Central memory CD4-positive, alpha-beta T cell (primary cell): ENCODE results near the gene TREH.
"Not testable (repeated sequence)": the region's sequence is repeated elsewhere in the genome, so short reads cannot be mapped to it uniquely, and the experiment has no call there.

ENCODE experiments used
- DNase-seq: peaks from one replicate; pipeline ENCODE4 v3.0.0; 2022

The TREH gene

DNA sequence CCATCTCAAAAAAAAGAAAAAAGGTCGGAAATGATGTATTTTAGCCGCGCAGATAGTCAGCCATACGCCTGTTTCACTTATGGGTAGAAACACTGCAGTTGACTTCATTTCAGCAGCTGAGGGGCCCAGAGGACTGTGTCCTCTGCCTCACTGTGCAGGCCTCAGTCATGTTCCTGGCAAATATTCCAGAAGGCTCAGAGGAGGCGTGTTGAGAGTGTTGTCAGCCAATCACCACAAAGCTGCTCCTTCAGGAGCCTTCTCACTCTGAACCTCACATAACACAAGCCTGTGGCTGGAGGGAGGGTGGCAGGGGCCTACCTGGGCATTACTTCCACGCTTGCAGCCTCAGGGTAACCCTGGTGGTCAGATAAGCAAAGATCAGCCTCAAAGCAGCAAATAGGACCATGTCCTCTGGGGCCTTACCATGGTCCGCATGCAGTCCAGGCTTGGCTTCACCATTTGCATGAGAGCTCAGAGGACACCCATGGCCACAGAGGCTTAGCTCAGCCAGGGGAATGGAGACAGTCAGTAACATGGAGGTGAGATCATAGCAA lies 17.3 kb upstream of the TREH start:
- DNase-seq: no peak

DNA sequence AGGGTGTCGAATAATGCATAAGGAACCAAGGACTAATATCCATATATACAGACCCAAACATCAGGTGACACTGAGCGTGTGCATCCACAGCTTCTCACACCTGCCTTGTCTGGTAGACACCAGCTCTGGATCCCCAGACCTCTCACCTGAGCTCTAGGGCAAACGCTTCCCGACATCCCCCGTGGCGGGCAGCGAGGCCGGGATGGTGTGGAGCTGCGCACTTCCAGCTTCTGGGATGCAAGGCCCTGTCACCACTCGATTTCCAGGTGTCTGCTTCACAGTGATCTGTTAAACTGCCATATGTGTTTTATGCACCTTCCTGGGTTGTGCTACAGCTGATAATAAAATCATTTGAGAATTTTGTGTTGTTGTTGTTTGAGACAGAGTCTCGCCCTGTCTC lies 15.3 kb upstream of the TREH start:
- no peak for DNase-seq

DNA sequence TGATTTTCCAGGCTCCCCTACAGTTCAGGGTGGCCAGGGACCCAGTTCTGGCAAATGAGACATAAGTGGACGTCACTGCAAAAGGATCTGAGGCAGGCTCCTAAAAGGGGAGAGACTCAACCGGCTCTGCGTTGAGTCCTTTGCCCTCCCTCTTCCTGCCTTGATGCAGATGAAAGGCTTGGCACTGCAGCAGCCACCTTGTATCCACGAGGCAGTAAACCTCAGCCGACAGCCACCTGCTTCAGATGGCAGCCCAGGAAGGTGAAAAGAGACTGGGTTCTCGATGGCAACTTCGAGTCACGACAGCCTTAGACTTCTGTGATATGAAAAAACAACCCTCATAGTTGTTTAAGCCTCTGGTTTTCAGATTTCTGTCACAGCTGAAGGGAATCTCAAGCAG lies 14.7 kb upstream of the TREH start:
- no peak for DNase-seq

DNA sequence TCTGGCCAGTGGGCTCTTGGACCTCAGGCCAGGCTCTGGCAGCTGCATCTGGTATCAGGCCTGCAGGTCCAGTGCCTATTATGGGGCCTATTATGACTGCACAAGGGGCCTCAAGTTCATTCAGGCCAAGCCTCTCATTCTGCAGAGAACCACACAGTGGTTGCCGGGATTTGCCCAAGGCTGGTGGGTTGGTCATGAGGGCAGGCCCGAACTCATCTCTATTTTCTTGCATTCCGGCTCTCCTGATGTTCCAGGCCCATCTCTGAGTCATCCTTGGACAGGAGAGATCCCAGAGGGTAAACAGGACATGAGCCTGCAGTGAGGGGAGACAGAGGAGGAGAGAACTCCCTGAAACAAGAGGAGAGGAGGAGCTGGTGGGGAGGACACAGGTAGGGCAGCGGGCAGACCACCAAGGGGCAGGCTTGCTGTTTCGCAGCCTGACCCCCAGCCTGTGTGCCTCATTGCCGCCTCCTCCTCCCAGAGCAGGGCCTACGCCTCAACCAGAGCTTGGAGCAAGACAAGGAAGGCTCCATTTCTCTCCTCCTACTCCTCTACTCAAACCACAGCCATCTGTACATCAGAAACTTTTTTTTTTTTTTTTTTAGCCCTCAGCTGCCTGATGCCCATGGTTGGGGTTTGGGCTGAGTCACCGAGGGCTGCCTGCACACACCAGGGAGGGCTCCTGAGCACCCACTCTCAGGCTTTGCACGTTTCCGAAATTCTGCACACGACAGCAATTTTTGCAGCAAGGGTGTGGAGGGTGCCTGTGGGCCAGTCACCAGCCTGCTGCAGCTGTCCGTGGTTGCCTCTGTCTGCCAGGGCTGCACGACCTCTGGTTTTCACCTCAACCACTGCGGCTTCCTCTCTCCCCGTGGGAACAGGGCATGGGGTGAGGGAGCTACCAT lies 12.7 kb upstream of the TREH start:
- peak; percentile 71 for DNase-seq

DNA sequence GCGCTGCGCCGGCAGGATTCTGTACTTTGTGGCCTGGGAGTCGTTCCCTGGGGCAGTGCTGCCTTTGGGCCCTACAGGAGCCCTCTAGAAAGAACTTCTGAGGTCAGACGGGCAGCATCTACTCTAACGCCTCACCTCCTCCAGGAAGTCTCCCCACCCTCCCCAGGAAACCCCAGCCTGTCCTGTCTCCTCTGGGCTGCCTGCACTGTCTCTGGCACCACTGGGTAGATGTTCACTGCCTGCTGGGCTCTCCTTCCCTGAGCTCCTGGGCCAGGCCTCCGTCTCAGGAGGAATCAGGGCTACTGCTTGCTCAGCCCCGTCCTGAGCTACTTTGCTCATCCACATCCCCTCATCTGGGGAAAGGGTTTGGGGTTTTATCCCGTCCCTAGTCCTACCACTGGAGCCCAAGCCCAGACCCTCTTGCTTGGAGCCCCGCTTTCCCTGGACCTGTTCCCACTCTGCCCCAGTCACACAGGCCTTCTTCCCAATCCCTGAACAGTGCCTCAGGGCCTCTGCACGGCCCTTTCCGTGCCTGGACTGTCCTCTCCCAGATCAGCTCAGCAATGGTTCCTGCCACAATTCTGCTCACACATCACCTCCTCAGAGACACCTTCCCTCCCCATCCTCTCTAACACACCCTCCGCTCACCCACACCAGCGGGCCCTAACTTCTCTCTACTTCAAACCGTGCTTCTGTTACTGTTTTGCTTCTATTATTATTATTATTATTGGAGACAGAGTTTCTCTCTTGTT lies 11.3 kb upstream of the TREH start:
- DNase-seq: no peak

DNA sequence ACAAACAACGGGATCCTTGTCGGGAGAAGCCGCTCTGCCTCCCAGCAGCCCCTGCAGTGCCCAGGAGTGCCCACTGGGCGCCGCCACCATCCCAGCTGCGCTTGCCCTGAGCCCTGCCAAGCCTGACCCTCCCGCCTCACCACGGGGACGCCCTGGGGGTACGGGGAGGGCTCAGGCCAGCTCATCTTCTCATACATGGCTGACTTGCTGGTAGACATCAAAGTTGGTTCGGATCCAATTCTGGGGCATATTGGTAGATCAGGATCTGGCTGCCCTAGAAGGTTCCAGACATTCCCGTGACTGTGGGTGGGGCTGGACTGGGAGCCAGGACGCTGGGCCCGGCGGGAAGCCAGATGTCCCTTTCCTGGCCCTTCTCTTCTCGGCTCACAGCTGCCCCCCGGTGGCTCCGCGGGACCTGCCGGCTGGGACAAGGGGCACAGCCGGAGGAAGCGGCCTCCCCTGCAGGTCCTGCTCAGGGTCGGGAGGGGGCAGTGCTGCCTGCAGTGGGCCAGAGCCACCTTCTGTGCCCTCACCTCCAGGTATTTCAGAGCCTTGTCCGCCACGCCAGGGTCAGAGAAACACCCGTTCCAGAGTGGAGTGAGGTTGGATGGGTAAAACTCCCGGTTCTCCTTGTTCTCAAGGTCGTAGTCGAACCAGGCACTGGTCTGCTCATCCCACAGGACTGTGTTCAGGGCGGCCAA lies 10.6 kb upstream of the TREH start:
- DNase-seq: peak; percentile 75

DNA sequence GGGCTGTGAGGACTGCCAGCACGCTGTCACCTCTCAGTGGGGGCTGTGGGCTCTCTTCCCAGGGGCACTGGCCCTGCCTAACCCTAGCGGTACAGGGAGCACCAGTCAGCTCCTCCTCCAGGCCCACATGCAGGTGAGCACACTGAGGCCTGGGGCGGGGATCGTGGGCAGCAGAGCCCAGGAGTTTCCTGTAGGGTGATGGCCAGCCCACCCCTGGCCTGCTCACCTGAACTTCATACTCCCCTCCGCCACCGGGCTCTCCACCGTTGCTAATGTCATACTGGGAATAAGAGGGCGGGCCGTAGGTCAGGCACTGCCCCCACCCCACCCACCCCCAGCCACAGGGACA lies 10.0 kb upstream of the TREH start:
- no peak for DNase-seq

DNA sequence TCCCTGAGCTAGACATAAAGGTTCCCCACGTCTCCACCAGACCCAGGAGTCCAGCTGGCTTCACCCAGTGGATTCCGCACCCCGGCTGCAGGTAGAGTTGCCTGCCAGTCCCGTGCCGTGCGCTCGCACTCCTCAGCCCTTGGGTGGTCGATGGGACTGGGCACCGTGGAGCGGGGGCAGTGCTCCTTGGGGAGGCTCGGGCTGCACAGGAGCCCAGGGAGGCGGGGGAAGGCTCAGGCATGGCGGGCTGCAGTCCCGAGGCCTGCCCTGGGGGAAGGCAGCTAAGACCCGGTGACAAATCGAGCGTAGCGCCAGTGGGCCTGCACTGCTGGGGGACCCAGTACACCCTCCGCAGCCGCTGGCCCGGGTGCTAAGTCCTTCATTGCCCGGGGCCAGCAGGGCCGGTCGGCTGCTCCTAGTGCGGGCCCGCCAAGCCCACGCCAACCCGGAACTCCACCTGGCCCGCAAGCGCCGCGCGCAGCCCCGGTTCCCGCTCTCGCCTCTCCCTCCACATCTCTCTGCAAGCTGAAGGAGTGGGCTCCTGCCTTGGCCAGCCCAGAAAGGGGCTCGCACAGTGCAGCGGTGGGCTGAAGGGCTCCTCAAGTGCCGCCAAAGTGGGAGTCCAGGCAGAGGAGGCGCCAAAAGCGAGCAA lies 9.5 kb upstream of the TREH start:
- no peak for DNase-seq

DNA sequence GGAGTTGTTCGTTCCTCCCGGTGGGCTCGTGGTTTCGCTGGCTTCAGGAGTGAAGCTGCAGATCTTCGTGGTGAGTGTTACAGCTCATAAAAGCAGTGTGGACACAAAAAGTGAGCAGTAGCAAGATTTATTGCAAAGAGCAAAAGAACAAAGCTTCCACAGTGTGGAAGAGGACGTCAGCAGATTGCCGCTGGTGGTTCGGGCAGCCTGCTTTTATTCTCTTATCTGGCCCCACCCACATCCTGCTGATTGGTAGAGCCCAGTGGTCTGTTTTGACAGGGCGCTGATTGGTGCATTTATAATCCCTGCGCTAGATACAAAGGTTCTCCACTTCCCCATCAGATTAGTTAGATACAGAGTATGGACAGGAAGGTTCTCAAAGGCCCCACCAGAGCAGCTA lies 8.9 kb upstream of the TREH start:
- not testable (repeated sequence) for DNase-seq

DNA sequence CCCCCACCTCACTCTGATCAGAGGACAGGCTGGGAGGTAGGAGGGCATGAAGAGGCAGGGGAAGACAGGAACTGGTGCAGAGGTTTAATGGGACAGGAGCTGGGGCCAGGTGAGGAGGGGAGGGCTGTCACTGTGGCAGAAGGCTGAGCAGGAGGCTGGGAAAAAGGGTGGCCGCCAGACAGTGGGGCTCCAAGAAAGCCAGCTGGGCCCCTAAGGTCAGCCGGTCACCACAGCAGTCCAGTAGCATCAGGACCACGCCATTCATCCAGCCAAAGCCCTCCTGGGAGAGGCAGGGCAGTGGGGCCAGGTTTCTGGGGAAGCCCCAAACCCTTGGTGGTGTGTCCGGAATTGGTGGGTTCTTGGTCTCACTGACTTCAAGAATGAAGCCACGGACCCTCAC lies 8.5 kb upstream of the TREH start:
- DNase-seq: no peak

DNA sequence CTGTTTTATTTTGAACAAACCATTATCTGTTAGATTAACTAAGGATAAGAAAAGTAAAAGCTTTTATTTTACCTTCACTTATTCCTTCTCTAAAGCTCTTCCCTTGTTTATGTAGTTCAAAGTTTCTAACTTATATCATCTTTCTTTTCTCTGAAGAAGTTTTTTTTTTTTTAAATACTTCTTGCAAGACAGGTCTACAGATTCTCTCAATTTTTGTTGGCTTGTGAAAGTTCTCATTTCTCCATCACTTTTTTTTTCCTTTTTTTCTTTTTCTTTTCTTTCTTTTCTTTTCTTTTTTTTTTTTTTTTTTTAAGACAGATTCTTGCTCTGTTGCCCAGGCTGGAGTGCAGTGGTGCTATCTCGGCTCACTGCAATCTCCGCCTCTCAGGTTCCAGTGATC lies 4.7 kb upstream of the TREH start:
- DNase-seq: no peak

DNA sequence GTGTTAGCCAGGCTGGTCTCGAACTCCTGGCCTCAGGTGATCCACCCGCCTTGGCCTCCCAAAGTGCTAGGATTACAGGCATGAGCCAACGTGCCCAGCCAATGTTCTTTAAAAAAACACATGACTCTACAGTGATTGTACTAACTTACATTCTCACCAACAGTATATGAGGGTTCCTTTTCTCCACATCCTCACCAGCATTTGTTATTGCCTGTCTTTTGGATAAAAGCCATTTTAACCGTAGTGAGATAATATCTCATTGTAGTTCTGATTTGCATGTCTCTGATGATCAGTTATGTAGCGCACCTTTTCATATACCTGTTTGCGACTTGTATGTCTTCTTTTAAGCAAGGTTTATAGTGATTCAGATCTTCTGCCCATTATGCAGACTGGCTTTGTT lies 3.5 kb upstream of the TREH start:
- DNase-seq: not testable (repeated sequence)

DNA sequence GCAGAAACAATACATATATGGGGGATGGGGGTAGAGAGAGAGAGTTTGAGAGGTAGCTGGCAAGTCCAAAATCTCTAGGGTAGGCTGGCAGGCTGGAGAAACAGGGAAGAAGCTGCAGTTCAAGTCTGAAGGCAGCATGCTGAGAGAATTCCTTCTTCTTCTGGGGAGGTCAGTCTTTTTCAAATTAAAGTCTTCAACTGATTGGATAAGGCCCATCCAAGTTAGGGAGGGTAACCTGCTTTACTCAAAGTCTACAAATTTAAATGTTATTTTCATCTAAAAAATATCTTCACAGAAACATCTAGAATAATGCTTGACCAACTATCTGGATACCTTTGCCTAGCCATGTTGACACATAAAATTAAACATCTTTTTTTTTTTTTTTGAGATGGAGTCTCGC lies 2.9 kb upstream of the TREH start:
- DNase-seq: no peak

DNA sequence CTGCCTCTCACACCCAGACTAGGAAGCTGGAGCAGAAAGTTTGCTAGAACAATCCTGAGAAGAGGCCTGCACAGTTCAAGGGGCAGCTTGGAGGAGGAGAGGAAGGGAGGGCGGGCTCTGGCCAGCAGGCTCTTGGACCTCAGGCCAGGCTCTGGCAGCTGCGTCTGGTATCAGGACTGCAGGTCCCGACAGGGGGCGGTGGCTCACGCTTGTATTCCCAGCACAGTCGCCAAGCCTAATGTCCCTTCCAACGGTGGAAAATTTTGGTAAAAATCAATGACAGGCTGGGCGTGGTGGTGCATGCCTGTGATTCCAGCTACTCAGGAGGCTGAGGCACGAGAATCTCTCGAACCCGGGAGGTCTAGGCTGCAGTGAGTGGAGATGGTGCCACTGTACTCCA lies 542 bp downstream of the TREH start:
- not testable (repeated sequence) for DNase-seq

DNA sequence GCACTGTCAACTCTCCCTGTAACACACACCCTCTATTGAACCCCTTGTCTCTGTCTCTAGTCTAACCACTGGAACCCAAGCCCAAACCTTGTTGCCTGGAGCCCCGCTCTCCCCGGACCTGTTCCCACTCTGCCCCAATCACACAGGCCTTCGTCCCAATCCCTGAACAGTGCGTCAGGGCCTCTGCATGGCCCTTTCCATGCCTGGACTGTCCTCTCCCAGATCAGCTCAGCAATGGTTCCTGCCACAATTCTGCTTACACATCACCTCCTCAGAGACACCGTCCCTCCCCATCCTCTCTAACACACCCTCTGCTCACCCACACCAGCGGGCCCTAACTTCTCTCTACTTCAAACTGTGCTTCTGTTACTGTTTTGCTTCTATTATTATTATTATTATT lies 1.5 kb downstream of the TREH start:
- no peak for DNase-seq

DNA sequence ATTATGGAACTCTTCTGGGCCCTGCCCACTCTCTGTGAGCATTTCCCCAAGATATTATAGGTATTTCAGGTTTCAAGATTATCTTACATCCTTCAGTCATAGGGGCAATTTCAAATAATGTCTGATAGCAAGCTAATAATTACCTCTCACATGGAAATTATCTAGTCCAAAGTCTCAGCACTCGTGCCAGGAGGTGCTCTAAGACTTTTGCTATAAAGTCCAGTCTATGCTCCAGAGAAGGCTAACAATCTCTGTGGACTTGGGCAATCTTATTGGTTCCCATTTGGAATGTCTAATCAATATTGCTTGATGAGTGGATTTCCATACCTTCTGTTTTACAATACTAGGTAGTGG lies 5.4 kb downstream of the TREH start:
- DNase-seq: no peak

DNA sequence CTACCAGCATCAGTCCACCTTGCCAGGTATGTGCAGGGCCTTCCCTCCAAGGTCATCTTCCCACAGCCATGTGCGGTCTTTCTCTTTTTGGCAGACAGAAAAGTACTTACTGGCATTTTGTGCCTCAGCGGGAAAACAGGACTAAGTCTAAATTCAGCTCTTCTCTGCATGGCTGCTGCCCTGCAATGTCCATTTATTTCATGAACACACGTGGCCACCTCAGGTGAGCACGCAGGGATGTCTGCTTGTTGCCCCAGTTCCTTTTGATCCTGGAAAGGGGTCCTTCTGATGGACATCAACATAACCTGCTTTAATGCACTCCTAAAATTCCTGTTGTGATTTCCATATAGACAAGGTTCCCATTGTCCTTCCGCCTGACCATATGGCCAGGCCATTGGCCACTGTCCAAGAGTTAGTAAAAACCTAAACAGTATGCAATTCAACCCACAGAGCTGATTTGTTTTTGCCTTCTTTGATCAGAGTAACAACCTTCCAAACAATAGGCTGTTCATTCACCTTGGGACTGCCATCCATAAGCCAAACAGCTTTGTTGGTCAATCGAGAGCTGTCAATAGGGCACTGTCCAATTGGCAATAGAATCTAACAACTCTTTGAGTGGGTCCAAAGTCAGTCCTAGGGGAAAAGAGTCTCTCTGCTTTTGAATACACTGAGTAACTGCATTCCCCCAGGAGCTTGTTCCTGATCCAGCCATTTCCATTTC lies 5.9 kb downstream of the TREH start:
- no peak for DNase-seq

DNA sequence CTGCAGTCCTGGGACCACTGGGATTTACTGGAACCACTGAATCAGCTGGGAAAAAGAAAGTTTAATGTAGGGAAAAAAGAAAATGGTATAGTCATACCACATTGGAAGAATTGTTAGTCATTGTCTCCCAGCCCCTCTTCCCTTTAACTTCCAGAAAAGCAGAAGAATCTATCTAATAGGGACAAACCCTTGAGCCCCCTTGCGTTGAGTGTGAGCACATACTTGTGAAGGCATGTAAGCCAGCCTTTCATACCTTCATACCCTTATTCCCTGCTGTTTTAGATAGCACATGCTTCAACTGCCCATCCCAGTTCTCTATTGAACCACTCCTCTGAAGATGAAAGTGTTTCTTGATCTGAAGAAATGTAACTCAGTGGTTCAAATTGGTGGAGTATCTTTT lies 6.6 kb downstream of the TREH start:
- DNase-seq: no peak

DNA sequence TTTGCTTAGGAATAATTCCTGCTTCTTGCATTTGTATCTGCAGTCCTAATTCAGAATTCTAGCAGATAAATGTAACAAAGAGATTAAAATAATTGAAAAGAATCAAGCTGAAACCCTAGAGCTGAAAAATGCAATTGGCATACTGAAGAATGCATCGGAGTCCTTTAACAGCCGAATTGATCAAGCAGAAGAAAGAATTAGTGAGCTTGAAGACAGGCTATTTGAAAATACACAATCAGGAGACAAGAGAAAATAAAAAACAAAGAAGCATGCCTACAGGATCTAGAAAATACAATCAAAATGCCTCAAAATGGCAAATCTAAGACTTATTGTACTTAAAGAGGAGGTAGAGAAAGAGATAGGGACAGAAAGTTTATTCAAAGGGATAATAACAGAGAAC lies 8.2 kb downstream of the TREH start:
- DNase-seq: no peak

DNA sequence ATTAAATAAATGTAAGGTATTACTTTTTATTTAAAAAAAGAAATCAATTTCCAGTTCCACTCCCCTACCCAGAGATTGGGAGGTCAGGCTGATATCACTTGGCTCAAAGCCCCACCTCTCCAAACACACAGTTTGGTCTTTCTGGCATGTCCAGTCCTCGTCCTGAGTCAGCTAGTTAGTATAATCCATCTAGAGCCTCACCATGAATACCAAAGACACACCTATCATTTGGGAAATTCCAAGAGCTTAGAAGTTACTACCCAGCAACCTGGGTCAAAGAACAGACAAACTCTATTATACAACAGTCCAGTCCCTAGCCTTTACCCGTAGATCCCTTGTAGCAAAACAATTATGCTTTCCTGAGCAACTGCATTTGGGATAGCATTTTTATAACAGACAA lies 9.4 kb downstream of the TREH start:
- DNase-seq: no peak

DNA sequence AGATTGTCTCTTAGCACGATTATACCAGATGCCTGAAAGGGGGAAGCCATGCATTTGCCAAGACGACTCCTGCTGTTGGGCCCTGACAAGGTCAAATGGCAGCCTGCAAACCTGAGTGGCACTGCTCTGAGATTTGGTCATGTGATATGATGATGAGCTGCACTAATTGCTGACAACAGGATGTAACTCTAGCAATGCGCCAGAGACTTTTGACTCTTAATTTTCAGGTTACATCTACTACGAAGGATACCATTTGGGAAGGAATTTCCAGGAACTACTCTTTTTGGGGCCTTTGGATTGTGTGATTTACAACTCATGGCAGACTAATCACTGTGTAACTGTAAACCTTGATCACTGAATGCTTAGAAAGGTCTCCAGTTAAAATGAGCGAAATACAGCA lies 13.1 kb downstream of the TREH start:
- no peak for DNase-seq

DNA sequence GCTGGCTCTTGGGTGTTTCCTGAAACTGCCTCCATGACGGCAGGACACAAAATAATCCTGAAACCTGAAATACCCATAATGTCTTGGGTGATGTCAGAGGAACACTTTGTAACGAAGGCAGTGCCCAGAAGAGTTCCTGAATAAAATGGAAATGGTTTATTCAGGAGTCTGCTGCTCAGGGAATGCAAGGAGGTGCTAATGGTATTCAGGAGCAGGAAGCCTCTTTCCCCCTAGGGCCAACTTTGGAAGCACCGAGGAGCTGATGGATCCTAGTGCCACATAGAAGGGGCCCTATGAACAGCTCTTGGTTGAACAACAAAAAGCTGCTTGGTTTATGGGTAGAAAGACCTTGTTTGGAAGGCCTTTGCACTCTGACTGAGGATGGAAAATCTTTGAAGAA lies 15.5 kb downstream of the TREH start:
- DNase-seq: no peak
